Loucy (cell line): ENCODE results near the gene RAMACL.

ENCODE experiments used
- EZH2phosphoT487 ChIP-seq: fragments of 200-600 bp; IDR thresholded peaks from 2 replicates; pipeline ENCODE4 v1.6.1; 2018; ENCODE audit warnings: antibody characterized with exemption, mild to moderate bottlenecking, moderate library complexity, borderline replicate concordance
- TF ChIP-seq, protein P1 (sequence below): fragments of 200-600 bp; sonication (generic); conservative IDR thresholded peaks from 2 replicates; pipeline ENCODE4 v1.5.1; 2014; ENCODE audit warnings: mild to moderate bottlenecking, antibody characterized with exemption, low read length

DNA sequence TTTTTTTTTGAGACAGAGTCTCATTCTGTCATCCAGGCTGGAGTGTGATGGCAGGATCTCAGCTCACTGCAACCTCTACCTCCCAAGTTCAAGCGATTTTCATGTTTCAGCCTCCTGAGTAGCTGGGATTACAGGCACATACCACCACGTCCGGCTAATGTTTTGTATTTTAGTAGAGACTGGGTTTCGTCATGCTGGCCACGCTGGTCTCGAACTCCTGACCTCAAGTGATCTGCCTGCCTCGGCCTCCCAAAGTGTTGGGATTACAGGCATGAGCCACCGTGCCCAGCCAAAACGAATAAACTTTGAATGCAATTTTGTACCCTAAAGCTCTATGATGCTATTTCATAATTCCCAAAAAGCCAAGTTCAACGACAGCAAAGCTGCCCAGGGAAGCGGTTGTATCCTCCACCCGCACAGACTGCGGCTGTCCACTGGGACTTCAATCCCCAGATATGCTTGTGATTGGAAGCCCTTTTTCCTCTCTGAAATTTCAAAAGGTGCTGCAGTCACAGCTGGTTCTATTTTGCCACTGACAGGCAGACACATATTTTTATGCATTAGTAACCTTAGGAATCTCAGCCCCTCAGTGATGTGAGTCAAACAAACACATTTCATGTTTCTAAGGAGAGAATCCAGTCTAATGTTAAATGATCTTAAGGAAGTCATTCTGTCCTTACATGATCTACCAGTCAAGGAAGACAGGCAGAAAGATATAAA lies 8.7 kb upstream of the RAMACL start:
- TF ChIP-seq, protein P1, sequence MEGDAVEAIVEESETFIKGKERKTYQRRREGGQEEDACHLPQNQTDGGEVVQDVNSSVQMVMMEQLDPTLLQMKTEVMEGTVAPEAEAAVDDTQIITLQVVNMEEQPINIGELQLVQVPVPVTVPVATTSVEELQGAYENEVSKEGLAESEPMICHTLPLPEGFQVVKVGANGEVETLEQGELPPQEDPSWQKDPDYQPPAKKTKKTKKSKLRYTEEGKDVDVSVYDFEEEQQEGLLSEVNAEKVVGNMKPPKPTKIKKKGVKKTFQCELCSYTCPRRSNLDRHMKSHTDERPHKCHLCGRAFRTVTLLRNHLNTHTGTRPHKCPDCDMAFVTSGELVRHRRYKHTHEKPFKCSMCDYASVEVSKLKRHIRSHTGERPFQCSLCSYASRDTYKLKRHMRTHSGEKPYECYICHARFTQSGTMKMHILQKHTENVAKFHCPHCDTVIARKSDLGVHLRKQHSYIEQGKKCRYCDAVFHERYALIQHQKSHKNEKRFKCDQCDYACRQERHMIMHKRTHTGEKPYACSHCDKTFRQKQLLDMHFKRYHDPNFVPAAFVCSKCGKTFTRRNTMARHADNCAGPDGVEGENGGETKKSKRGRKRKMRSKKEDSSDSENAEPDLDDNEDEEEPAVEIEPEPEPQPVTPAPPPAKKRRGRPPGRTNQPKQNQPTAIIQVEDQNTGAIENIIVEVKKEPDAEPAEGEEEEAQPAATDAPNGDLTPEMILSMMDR: no peak
- TF ChIP-seq EZH2phosphoT487: no peak
